OCI-LY1 (cell line): ENCODE results near the gene FLVCR2.

ENCODE experiments used
- H2AFZ ChIP-seq: fragments of 200-600 bp; sonication (generic), shearing (Covaris generic); 2 replicates; pipeline ENCODE4 v1.6.0; 2014; ENCODE audit warnings: antibody characterized with exemption, mild to moderate bottlenecking, low read length
- H3F3A ChIP-seq: fragments of 200-600 bp; sonication (generic), shearing (Covaris generic); 2 replicates; pipeline ENCODE4 v1.6.0; 2014; ENCODE audit warnings: mild to moderate bottlenecking, antibody characterized with exemption, low read length, moderate library complexity; ENCODE audit not compliant: insufficient read depth
- H3K27ac ChIP-seq: fragments of 200-600 bp; sonication (generic); 2 replicates; pipeline ENCODE4 v1.5.1; 2014; ENCODE audit warnings: low read length, mixed run types, mild to moderate bottlenecking, low read depth; ENCODE audit not compliant: poor library complexity, severe bottlenecking
- H3K27me3 ChIP-seq: fragments of 200-600 bp; sonication (generic); 2 replicates; pipeline ENCODE4 v1.6.0; 2014; ENCODE audit warnings: antibody characterized with exemption, mild to moderate bottlenecking, low read length, moderate library complexity; ENCODE audit not compliant: insufficient read depth
- H3K36me3 ChIP-seq: fragments of 200-600 bp; sonication (generic); 2 replicates; pipeline ENCODE4 v1.6.1; 2014; ENCODE audit warnings: mild to moderate bottlenecking, antibody characterized with exemption, low read length, moderate library complexity, mixed read lengths; ENCODE audit not compliant: insufficient read depth
- H3K4me1 ChIP-seq: fragments of 200-600 bp; sonication (generic); 2 replicates; pipeline ENCODE4 v1.5.1; 2014; ENCODE audit warnings: mild to moderate bottlenecking, low read length, moderate library complexity; ENCODE audit not compliant: insufficient read depth, severe bottlenecking
- H3K4me2 ChIP-seq: fragments of 200-600 bp; sonication (generic), shearing (Covaris generic); 2 replicates; pipeline ENCODE4 v1.6.1; 2014; ENCODE audit warnings: low read length
- H3K4me3 ChIP-seq: fragments of 200-600 bp; sonication (generic); 2 replicates; pipeline ENCODE4 v1.5.1; 2014; ENCODE audit warnings: low read length, low read depth, mild to moderate bottlenecking, mixed read lengths; ENCODE audit not compliant: poor library complexity, severe bottlenecking
- H3K79me2 ChIP-seq: fragments of 200-600 bp; shearing (Covaris generic); 2 replicates; pipeline ENCODE4 v1.6.1; 2016; ENCODE audit warnings: mixed run types, low read length, mixed read lengths; ENCODE audit not compliant: insufficient read depth
- H3K9ac ChIP-seq: fragments of 200-600 bp; sonication (generic), shearing (Covaris generic); 2 replicates; pipeline ENCODE4 v1.6.1; 2014; ENCODE audit warnings: mild to moderate bottlenecking, low read length, mixed read lengths
- H3K9me2 ChIP-seq: fragments of 200-600 bp; sonication (generic), shearing (Covaris generic); 2 replicates; pipeline ENCODE4 v1.6.1; 2014; ENCODE audit warnings: low read depth, mild to moderate bottlenecking, low read length, mixed read lengths
- H3K9me3 ChIP-seq: fragments of 200-600 bp; shearing (Covaris generic); 2 replicates; pipeline ENCODE4 v1.6.1; 2014; ENCODE audit warnings: low read length, mixed read lengths
- H4K20me1 ChIP-seq: fragments of 200-600 bp; sonication (generic), shearing (Covaris generic); 2 replicates; pipeline ENCODE4 v1.6.0; 2016; ENCODE audit warnings: mild to moderate bottlenecking, low read length; ENCODE audit not compliant: insufficient read depth
- EZH2 ChIP-seq: fragments of 200-600 bp; sonication (generic), shearing (Covaris generic); IDR thresholded peaks from 2 replicates; pipeline ENCODE4 v1.8.0; 2017; ENCODE audit warnings: borderline replicate concordance, mixed run types, mild to moderate bottlenecking, antibody characterized with exemption, low read length, moderate library complexity, mixed read lengths
- TF ChIP-seq, protein P1 (sequence below): fragments of 200-600 bp; sonication (generic), shearing (Covaris generic); IDR thresholded peaks from 2 replicates; pipeline ENCODE4 v1.5.1; 2017; ENCODE audit warnings: mild to moderate bottlenecking, antibody characterized with exemption, low read length, moderate library complexity, mixed read lengths

Gene FLVCR2

DNA sequence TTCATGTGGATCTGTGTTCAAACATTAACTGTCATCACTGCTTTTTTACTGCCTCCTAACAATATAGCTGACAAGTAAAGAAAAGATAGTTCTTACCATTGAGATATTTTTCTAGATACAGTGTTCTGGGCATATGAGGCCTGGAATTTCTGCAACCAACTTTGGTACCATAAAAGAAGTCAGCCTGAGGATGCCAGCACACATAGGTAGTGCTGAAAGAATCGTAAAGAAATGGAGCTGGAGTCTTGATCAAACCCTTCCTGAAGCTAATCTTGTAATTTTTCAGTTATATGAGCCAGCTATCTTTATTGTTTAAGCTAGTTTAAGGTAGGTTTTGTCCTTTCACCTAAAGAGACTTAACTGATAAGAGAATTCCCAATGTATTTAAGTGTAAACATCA, 70.9 kb downstream of the FLVCR2 start:
- Histone ChIP-seq H2AFZ (no peak overlapping the region), H3K27ac (no peak overlapping the region), H3K4me1 (no peaks in the 10 kb centered on the region), H3K36me3 (peaks cover 56% of the 10 kb centered on the region), H4K20me1 (no peaks in the 10 kb centered on the region), H3K9me2 (no peaks in the 10 kb centered on the region), H3K4me3 (no peak overlapping the region), H3F3A (no peaks in the 10 kb centered on the region), H3K79me2 (no peaks in the 10 kb centered on the region), H3K9me3 (no peaks in the 10 kb centered on the region), H3K9ac (no peak overlapping the region), H3K27me3 (no peaks in the 10 kb centered on the region), H3K4me2 (no peak overlapping the region)
- TF ChIP-seq, protein P1, sequence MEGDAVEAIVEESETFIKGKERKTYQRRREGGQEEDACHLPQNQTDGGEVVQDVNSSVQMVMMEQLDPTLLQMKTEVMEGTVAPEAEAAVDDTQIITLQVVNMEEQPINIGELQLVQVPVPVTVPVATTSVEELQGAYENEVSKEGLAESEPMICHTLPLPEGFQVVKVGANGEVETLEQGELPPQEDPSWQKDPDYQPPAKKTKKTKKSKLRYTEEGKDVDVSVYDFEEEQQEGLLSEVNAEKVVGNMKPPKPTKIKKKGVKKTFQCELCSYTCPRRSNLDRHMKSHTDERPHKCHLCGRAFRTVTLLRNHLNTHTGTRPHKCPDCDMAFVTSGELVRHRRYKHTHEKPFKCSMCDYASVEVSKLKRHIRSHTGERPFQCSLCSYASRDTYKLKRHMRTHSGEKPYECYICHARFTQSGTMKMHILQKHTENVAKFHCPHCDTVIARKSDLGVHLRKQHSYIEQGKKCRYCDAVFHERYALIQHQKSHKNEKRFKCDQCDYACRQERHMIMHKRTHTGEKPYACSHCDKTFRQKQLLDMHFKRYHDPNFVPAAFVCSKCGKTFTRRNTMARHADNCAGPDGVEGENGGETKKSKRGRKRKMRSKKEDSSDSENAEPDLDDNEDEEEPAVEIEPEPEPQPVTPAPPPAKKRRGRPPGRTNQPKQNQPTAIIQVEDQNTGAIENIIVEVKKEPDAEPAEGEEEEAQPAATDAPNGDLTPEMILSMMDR = no peak
- TF ChIP-seq EZH2 = no peak

DNA sequence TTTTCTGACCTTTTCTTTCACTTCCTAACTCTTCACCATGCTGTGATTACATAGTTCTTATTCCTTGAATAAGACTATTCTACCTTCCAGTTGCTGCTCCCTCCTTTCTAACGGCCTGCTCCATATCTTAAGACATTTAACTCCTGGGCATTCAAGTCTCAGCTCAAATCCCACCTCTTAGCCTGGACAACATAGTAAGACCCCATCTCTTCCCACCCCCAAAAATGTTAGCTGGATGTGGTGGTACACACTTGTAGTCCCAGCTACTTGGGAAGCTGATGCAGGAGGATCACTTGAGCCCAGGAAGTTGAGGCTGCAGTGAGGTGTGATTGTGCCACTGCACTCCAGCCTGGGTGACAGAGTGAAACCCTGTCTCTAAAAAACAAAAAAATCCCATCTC, 71.4 kb downstream of the FLVCR2 start:
- H3K27ac ChIP-seq = no peak overlapping the region
- H3K9me3 ChIP-seq = no peaks in the 10 kb centered on the region
- 0 out of 2 replicates have a peak, but pooled peaks cover 1% of the 10 kb centered on the region for H3F3A ChIP-seq
- no peak overlapping the region for H3K4me3 ChIP-seq
- H3K4me1 ChIP-seq = no peaks in the 10 kb centered on the region
- H3K9ac ChIP-seq = no peak overlapping the region
- H3K36me3 ChIP-seq = peaks cover 61% of the 10 kb centered on the region
- no peaks in the 10 kb centered on the region for H3K79me2 ChIP-seq
- H3K27me3 ChIP-seq = no peaks in the 10 kb centered on the region
- no peak overlapping the region for H3K4me2 ChIP-seq
- no peaks in the 10 kb centered on the region for H3K9me2 ChIP-seq
- no peak overlapping the region for H2AFZ ChIP-seq
- H4K20me1 ChIP-seq = no peaks in the 10 kb centered on the region
- TF ChIP-seq, protein P1 = no peak
- TF ChIP-seq EZH2 = no peak

DNA sequence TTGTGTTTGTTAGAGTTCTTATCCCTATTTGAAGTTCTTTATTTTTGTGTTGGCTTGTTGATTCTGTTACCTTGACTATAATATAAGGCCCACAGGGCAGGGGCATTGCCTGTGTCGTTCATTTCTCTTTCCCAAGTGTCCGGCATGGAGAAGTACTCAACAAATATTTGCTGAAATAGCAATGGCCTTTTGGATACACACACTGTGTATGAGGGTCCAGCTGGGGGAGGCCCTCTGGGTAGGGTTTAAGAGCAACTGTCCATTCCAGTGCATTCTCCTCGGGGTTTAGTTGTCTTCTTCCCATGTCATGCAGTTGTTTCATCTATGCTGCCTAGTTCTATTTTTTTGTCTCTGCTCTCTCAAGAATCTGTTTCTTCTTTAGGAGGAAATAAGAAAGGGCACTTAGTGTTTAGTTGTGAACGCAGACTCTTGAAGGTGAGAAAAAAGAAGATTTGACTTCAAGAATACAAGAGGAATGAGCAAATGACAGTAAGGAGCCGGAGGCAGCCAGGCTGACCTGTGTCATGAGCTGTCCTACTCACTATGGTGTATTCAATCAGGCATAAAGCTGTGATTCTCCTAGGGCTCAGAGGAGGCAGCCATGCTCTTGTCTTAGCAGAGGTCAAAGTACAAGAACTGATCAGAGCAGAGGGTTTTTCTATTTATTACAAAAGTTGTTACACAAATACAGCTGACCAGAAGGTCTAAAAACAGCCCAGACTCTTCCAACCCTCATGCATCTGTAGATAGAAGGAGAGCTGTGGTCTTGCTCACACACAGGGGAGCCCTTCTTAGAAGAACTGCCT, 72.0 kb downstream of the FLVCR2 start:
- TF ChIP-seq, protein P1 = no peak
- TF ChIP-seq EZH2 = no peak
- Histone ChIP-seq H4K20me1 (no peaks in the 10 kb centered on the region), H3K4me2 (no peak overlapping the region), H2AFZ (no peak overlapping the region), H3K36me3 (peaks cover 68% of the 10 kb centered on the region), H3F3A (0 out of 2 replicates have a peak, but pooled peaks cover 4% of the 10 kb centered on the region), H3K9ac (no peak overlapping the region), H3K4me1 (no peaks in the 10 kb centered on the region), H3K27me3 (no peaks in the 10 kb centered on the region), H3K9me3 (no peaks in the 10 kb centered on the region), H3K27ac (no peak overlapping the region), H3K4me3 (no peak overlapping the region), H3K79me2 (no peaks in the 10 kb centered on the region), H3K9me2 (no peaks in the 10 kb centered on the region)
